CD4-positive, CD25-positive, alpha-beta regulatory T cell (primary cell): ENCODE results near the gene KRT6C. TPM values are rescaled to one million over a fixed set of nuclear protein-coding genes. Genes with fewer than 3 reads are reported as not detected.

ENCODE experiments used
- ATAC-seq, 2 donors: fragments of 150-1000 bp; cut with Tn5 transposase; one replicate each; pipeline ENCODE4 v1.10.0; 2021; ENCODE audit warnings: low read depth in 2 of 2, moderate number of reproducible peaks in 2 of 2, moderate library complexity in 1 of 2
- DNase-seq, 3 donors: peaks; one replicate each; pipeline versions ENCODE4 v3.0.0 to v3.0.0-alpha.2; 2012 to 2022; ENCODE audit warnings: mixed read lengths in 1 of 3
- H3K27ac ChIP-seq: one replicate; pipeline ENCODE4 v1.7.0; 2013; ENCODE audit warnings: mild to moderate bottlenecking, low read length; ENCODE audit not compliant: insufficient read depth, poor library complexity, severe bottlenecking
- H3K27me3 ChIP-seq: one replicate; pipeline ENCODE4 v1.7.0; 2013; ENCODE audit warnings: low read length; ENCODE audit not compliant: control insufficient read depth, insufficient read depth
- H3K36me3 ChIP-seq: one replicate; pipeline ENCODE4 v1.7.0; 2013; ENCODE audit warnings: mild to moderate bottlenecking, low read length, moderate library complexity; ENCODE audit not compliant: control insufficient read depth, insufficient read depth
- H3K4me1 ChIP-seq: 2 replicates; pipeline ENCODE4 v1.7.0; 2013; ENCODE audit warnings: mild to moderate bottlenecking, low read length; ENCODE audit not compliant: insufficient read depth, control insufficient read depth, poor library complexity, severe bottlenecking
- H3K4me3 ChIP-seq: one replicate; pipeline ENCODE4 v1.7.0; 2013; ENCODE audit warnings: low read depth, mild to moderate bottlenecking, low read length, moderate library complexity
- H3K9me3 ChIP-seq, 2 experiments: 1 replicate in 1 of 2; 2 replicates in 1 of 2; pipeline ENCODE4 v1.7.0; 2013; ENCODE audit warnings: low read length in 2 of 2, mild to moderate bottlenecking in 1 of 2, moderate library complexity in 1 of 2; ENCODE audit not compliant: control insufficient read depth in 2 of 2
- H3K27ac Mint-ChIP-seq, 3 donors: one replicate each; pipeline ENCODE4 v1.8.0; 2020 to 2022; ENCODE audit warnings: mild to moderate bottlenecking in 3 of 3, mixed read lengths in 3 of 3, moderate library complexity in 2 of 3
- H3K27me3 Mint-ChIP-seq: one replicate; pipeline ENCODE4 v1.8.0; 2022; ENCODE audit warnings: mild to moderate bottlenecking, mixed read lengths
- H3K36me3 Mint-ChIP-seq: one replicate; pipeline ENCODE4 v1.8.0; 2020; ENCODE audit warnings: mixed read lengths
- H3K4me1 Mint-ChIP-seq, 4 donors: one replicate each; pipeline ENCODE4 v1.8.0; 2020 to 2022; ENCODE audit warnings: mixed read lengths in 4 of 4, mild to moderate bottlenecking in 1 of 4
- H3K4me3 Mint-ChIP-seq, 4 donors: one replicate each; pipeline ENCODE4 v1.8.0; 2020 to 2022; ENCODE audit warnings: mild to moderate bottlenecking in 4 of 4, mixed read lengths in 4 of 4, moderate library complexity in 3 of 4
- H3K9me3 Mint-ChIP-seq, 7 donors: one replicate each; pipeline ENCODE4 v1.8.0; 2020 to 2022; ENCODE audit warnings: mixed read lengths in 7 of 7, mild to moderate bottlenecking in 3 of 7, moderate library complexity in 2 of 7
- polyA plus RNA-seq, 4 donors: library from polyadenylated mRNA; unstranded; fragments of 300-500 nt; fragmentation: Illumina TruSeq; gene quantifications; one replicate each; pipeline ENCODE4 v1.2.3, GENCODE V29; 2021
- total RNA-seq: library from RNA; stranded (reverse); gene quantifications from one replicate; pipeline ENCODE4 v1.2.3, GENCODE V29; 2022

The KRT6C gene
- total and polyA plus RNA-seq, 5 donors from 2014 or later = not detected

DNA sequence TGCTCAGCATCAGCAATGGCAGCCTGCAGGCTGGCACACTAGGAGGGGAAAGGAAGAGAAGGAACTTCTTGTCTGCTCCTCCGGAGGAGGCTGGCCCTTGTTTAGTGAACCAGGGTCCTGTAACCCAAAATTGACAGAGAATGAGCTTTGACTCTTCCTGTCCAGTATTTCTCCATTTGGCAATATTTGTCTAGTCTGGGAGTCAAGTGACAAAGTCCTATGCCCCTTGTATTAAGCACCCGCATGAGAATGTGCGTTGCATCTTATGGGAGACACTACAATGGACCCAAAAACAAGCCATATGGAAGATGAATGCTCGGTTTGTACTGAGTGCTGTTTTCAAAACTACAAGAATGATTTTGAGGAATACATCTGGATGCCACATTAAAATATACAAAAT lies 3.8 kb downstream of the KRT6C start:
- H3K27ac ChIP-seq = no peak overlapping the region
- ATAC-seq = no peak
- H3K36me3 ChIP-seq = no peaks in the 10 kb centered on the region
- no peaks in the 10 kb centered on the region for H3K9me3 ChIP-seq
- no peaks in the 10 kb centered on the region for H3K4me1 Mint-ChIP-seq
- no peaks in the 10 kb centered on the region for H3K36me3 Mint-ChIP-seq
- H3K9me3 Mint-ChIP-seq = no peaks in the 10 kb centered on the region
- H3K27me3 ChIP-seq = peaks cover 3% of the 10 kb centered on the region
- no peak overlapping the region for H3K27ac Mint-ChIP-seq
- H3K4me3 ChIP-seq = no peak overlapping the region
- H3K4me1 ChIP-seq = no peaks in the 10 kb centered on the region
- peaks cover 6% of the 10 kb centered on the region for H3K27me3 Mint-ChIP-seq
- no peak overlapping the region for H3K4me3 Mint-ChIP-seq
- no peak for DNase-seq

GRCh38 chr12:52464897-52465296 lies 8.7 kb downstream of the KRT6C start:
- Histone ChIP-seq H3K9me3 (no peaks in the 10 kb centered on the region), H3K36me3 (no peaks in the 10 kb centered on the region), H3K4me3 (no peak overlapping the region), H3K4me1 (no peaks in the 10 kb centered on the region), H3K27me3 (peaks cover 5% of the 10 kb centered on the region), H3K27ac (no peak overlapping the region)
- DNase-seq = no peak
- H3K9me3 Mint-ChIP-seq = no peaks in the 10 kb centered on the region
- H3K4me3 Mint-ChIP-seq = no peak overlapping the region
- peaks cover 21% of the 10 kb centered on the region for H3K27me3 Mint-ChIP-seq
- H3K27ac Mint-ChIP-seq = no peak overlapping the region
- H3K36me3 Mint-ChIP-seq = no peaks in the 10 kb centered on the region
- H3K4me1 Mint-ChIP-seq = no peaks in the 10 kb centered on the region
- no peak for ATAC-seq

- no peak for ATAC-seq
- Histone ChIP-seq H3K4me1 (no peaks in the 10 kb centered on the region), H3K4me3 (no peak overlapping the region), H3K27me3 (peaks cover 5% of the 10 kb centered on the region), H3K27ac (no peak overlapping the region), H3K36me3 (no peaks in the 10 kb centered on the region), H3K9me3 (no peaks in the 10 kb centered on the region)
- no peaks in the 10 kb centered on the region for H3K4me1 Mint-ChIP-seq
- no peaks in the 10 kb centered on the region for H3K36me3 Mint-ChIP-seq
- peaks cover 24% of the 10 kb centered on the region for H3K27me3 Mint-ChIP-seq
- DNase-seq = no peak
- no peak overlapping the region for H3K27ac Mint-ChIP-seq
- no peak overlapping the region for H3K4me3 Mint-ChIP-seq
- no peaks in the 10 kb centered on the region for H3K9me3 Mint-ChIP-seq
Observed at GRCh38 chr12:52461693-52462092, 11.9 kb downstream of the KRT6C start.

GRCh38 chr12:52458861-52459260 lies 14.7 kb downstream of the KRT6C start:
- Mint-ChIP-seq H3K27ac (no peak overlapping the region), H3K27me3 (peaks cover 32% of the 10 kb centered on the region), H3K4me1 (no peaks in the 10 kb centered on the region), H3K9me3 (peaks cover 0 to 1% (median 0%) of the 10 kb centered on the region in 7 donors), H3K4me3 (no peak overlapping the region), H3K36me3 (no peaks in the 10 kb centered on the region)
- H3K4me3 ChIP-seq = no peak overlapping the region
- no peaks in the 10 kb centered on the region for H3K9me3 ChIP-seq
- peaks cover 6% of the 10 kb centered on the region for H3K27me3 ChIP-seq
- no peak overlapping the region for H3K27ac ChIP-seq
- no peaks in the 10 kb centered on the region for H3K4me1 ChIP-seq
- no peak for ATAC-seq
- DNase-seq = no peak
- no peaks in the 10 kb centered on the region for H3K36me3 ChIP-seq

- Mint-ChIP-seq H3K27ac (no peak overlapping the region), H3K27me3 (peaks cover 24% of the 10 kb centered on the region), H3K9me3 (peaks cover 0 to 1% (median 0%) of the 10 kb centered on the region in 7 donors), H3K36me3 (no peaks in the 10 kb centered on the region), H3K4me1 (no peaks in the 10 kb centered on the region), H3K4me3 (no peak overlapping the region)
- DNase-seq = no peak
- no peaks in the 10 kb centered on the region for H3K9me3 ChIP-seq
- H3K27ac ChIP-seq = no peak overlapping the region
- H3K4me1 ChIP-seq = no peaks in the 10 kb centered on the region
- no peak overlapping the region for H3K4me3 ChIP-seq
- no peak for ATAC-seq
- peaks cover 8% of the 10 kb centered on the region for H3K27me3 ChIP-seq
- no peaks in the 10 kb centered on the region for H3K36me3 ChIP-seq
Observed at GRCh38 chr12:52455821-52456220, 17.8 kb downstream of the KRT6C start.

DNA sequence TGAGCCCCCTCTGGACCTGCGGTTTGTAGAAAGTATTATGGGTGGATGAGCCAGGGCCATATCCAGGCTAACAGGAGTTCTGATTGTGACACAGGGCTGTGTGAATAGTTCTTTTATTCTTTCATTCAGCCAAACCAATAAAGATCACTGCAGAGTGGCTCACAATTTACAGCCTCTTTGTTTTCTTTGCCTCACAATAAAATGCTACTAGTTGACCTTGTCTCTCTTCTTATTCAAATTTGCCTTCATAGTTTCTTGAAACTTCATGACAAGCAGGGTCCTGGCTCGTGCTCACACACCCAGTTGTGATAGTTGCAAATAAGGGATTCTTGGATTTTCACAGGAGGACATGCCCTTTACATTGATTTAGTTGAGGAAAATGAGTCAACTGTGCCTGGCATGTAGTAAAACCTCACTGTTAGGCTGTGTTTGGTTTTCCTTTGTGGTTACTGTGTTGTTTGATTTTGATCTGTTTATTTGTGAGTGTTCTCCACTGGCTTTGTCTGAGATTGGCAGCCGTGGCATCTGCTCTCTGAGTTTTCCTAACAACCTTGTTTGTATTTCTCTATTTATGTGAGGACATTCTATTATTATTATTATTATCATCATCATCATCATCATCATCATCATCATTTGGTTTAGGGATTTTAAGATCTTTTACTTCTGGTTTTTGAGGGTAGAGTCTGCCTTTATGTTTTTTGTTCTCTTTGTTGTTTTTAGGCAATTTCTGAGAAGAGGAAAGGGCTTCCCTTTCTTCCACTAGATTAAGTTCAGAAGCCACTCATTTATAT lies 19.0 kb downstream of the KRT6C start:
- ATAC-seq (no peak), DNase-seq (no peak)
- no peak overlapping the region for H3K27ac ChIP-seq
- Mint-ChIP-seq H3K4me3 (no peak overlapping the region), H3K27me3 (peaks cover 16% of the 10 kb centered on the region), H3K4me1 (no peaks in the 10 kb centered on the region), H3K27ac (no peak overlapping the region), H3K36me3 (no peaks in the 10 kb centered on the region), H3K9me3 (peaks cover 0 to 3% (median 0%) of the 10 kb centered on the region in 7 donors)
- no peak overlapping the region for H3K4me3 ChIP-seq
- H3K4me1 ChIP-seq = no peaks in the 10 kb centered on the region
- peaks cover 8% of the 10 kb centered on the region for H3K27me3 ChIP-seq
- no peaks in the 10 kb centered on the region for H3K36me3 ChIP-seq
- H3K9me3 ChIP-seq = no peaks in the 10 kb centered on the region

GRCh38 chr12:52452101-52452500 lies 21.5 kb downstream of the KRT6C start, which contains the start of gene KRT6B:
Gene KRT6B, minus strand, starts transcription at chr12:52452146. Its CDS starts 68 bp downstream, at chr12:52452078.
- Histone ChIP-seq H3K4me3 (no peak within 1 kb of the TSS), H3K27ac (no peak within 1 kb of the TSS), H3K27me3 (peaks cover 8% of the 10 kb centered on the region), H3K4me1 (no peaks in the 10 kb centered on the region), H3K9me3 (no peaks in the 10 kb centered on the region), H3K36me3 (no peaks in the 10 kb centered on the region)
- no peak for ATAC-seq
- peaks cover 0 to 3% (median 0%) of the 10 kb centered on the region in 7 donors for H3K9me3 Mint-ChIP-seq
- H3K36me3 Mint-ChIP-seq = no peaks in the 10 kb centered on the region
- DNase-seq = no peak
- H3K27me3 Mint-ChIP-seq = peaks cover 18% of the 10 kb centered on the region
- no peak within 1 kb of the TSS for H3K27ac Mint-ChIP-seq
- H3K4me1 Mint-ChIP-seq = no peaks in the 10 kb centered on the region
- H3K4me3 Mint-ChIP-seq = no peak within 1 kb of the TSS

DNA sequence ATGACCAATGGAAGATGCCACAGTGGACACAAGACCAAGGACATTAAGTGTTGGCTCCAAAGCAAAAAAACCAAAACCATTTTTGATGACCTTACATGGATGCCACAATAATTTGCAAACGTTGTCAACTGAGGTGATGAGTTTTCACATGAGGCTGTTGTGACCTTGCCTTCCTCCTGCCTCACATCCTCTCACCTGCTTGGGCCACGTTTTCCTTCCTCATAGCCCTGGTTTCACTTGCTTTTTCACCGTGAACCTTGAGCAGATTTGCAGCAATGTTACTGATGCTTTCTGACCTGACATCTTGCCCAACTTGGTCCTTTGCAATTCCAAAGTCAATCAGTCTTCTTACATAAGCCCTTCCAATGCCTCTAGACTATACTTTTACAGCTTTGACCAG lies 25.4 kb downstream of the KRT6C start:
- DNase-seq = no peak
- Histone ChIP-seq H3K4me3 (no peak overlapping the region), H3K36me3 (no peaks in the 10 kb centered on the region), H3K4me1 (no peaks in the 10 kb centered on the region), H3K27ac (no peak overlapping the region), H3K27me3 (peaks cover 1% of the 10 kb centered on the region), H3K9me3 (no peaks in the 10 kb centered on the region)
- Mint-ChIP-seq H3K27me3 (peaks cover 5% of the 10 kb centered on the region), H3K36me3 (no peaks in the 10 kb centered on the region), H3K27ac (no peak overlapping the region), H3K4me3 (no peak overlapping the region), H3K9me3 (peaks cover 0 to 8% (median 0%) of the 10 kb centered on the region in 7 donors), H3K4me1 (no peaks in the 10 kb centered on the region)
- ATAC-seq = no peak
